A549 (cell line): Measurements from ENCODE around the gene AKAP6. TPM values are rescaled to one million over a fixed set of nuclear protein-coding genes. Genes with fewer than 3 reads are reported as not detected.
A peak's percentile ranks its signal among the peaks of the same experiment; 100 is the strongest.

Experiments
- ATAC-seq, 2 experiments: fragments of 200-7000 bp in 1 of 2; fragments of >200 bp in 1 of 2; cut with Nextera tagmentation in 1 of 2; cut with Tn5 transposase in 1 of 2; 3 replicates each; pipeline versions ENCODE4 v1.8.0 to v1.9.1; 2018 to 2020; ENCODE audit warnings: mild to moderate bottlenecking in 1 of 2, moderate library complexity in 1 of 2
- CTCF ChIA-PET: fragments of 300-600 bp; sonication (Branson Sonifier 250); formaldehyde crosslinking; extraction: SDS; loops from one replicate; lab custom pipeline; 2021; ENCODE audit warnings: antibody characterized with exemption, inconsistent platforms; lab: Yijun Ruan, JAX
- POLR2A ChIA-PET: fragments of 350-600 bp; formaldehyde crosslinking; extraction: SDS; loops from one replicate; lab custom pipeline; 2021; ENCODE audit warnings: antibody characterized with exemption, inconsistent platforms; lab: Yijun Ruan, JAX
- DNase-seq, 2 experiments: peaks; one replicate each; pipeline versions ENCODE4 v3.0.0 to v3.0.0-alpha.2; 2011 to 2016; ENCODE audit warnings: low read depth in 1 of 2, low spot score in 1 of 2
- FAIRE-seq: peaks from 2 replicates; lab custom pipeline; 2011; peaks lifted over from hg19 to GRCh38; lab: Jason Lieb, UNC
- H3K27ac ChIP-seq, 2 experiments: fragments of >200 bp; sonication (Bioruptor Twin); formaldehyde crosslinking; 3 replicates each; pipeline ENCODE4 v1.5.1; 2016 to 2017
- H3K4me1 ChIP-seq: fragments of >200 bp; sonication (Bioruptor Twin); formaldehyde crosslinking; 3 replicates; pipeline ENCODE4 v1.6.1; 2016
- H3K4me2 ChIP-seq: fragments of >200 bp; sonication (Bioruptor Twin); formaldehyde crosslinking; 3 replicates; pipeline ENCODE4 v1.6.1; 2016
- H3K4me3 ChIP-seq: fragments of >200 bp; sonication (Bioruptor Twin); formaldehyde crosslinking; 3 replicates; pipeline ENCODE4 v1.5.1; 2016
- H3K9me3 ChIP-seq: fragments of >200 bp; sonication (Bioruptor Twin); formaldehyde crosslinking; 3 replicates; pipeline ENCODE4 v1.6.1; 2016
- CBX2 ChIP-seq: fragments of 200-600 bp; sonication (generic); IDR thresholded peaks from 2 replicates; pipeline ENCODE4 v1.6.1; 2016; ENCODE audit warnings: low read depth, mild to moderate bottlenecking, borderline replicate concordance
- CEBPB ChIP-seq, 2 experiments: fragments of >200 bp in 1 of 2; sonication (Bioruptor Twin) in 1 of 2; formaldehyde crosslinking in 1 of 2; IDR thresholded peaks; 2 replicates each; pipeline ENCODE4 v1.6.1; 2012 to 2016
- FOSB ChIP-seq: fragments of 250-450 bp; sonication (Bioruptor Pico); IDR thresholded peaks from 2 replicates; pipeline ENCODE4 v1.5.0; 2020; ENCODE audit warnings: mild to moderate bottlenecking, moderate library complexity
- HEYL ChIP-seq: fragments of 250-450 bp; sonication (Bioruptor Pico); IDR thresholded peaks from 2 replicates; pipeline ENCODE4 v1.8.0; 2021; ENCODE audit warnings: mild to moderate bottlenecking, moderate library complexity
- HMGXB4 ChIP-seq: fragments of 250-450 bp; sonication (Bioruptor Pico); IDR thresholded peaks from 2 replicates; pipeline ENCODE4 v1.5.0; 2021; ENCODE audit warnings: mild to moderate bottlenecking, moderate library complexity, borderline replicate concordance
- HOXA7 ChIP-seq: fragments of 250-450 bp; sonication (Bioruptor Pico); IDR thresholded peaks from 2 replicates; pipeline ENCODE4 v1.5.0; 2020; ENCODE audit warnings: mild to moderate bottlenecking, moderate library complexity
- HOXB13 ChIP-seq: fragments of 250-450 bp; sonication (Bioruptor Pico); IDR thresholded peaks from 2 replicates; pipeline ENCODE4 v1.5.0; 2020; ENCODE audit warnings: low read depth, mild to moderate bottlenecking, moderate library complexity
- HOXB5 ChIP-seq: fragments of 250-450 bp; sonication (Bioruptor Pico); IDR thresholded peaks from 2 replicates; pipeline ENCODE4 v1.5.0; 2020; ENCODE audit warnings: mild to moderate bottlenecking, moderate library complexity
- KDM5A ChIP-seq: fragments of 200-600 bp; sonication (generic); IDR thresholded peaks from 2 replicates; pipeline ENCODE4 v1.6.1; 2016; ENCODE audit warnings: antibody characterized with exemption, mild to moderate bottlenecking
- MYC ChIP-seq: IDR thresholded peaks from 2 replicates; pipeline ENCODE4 v1.6.1; 2012; ENCODE audit warnings: mild to moderate bottlenecking, inconsistent platforms, low read length, improper control_type of control experiment, borderline replicate concordance
- NR3C1 ChIP-seq: fragments of >200 bp; sonication (Bioruptor Twin); formaldehyde crosslinking; IDR thresholded peaks from 3 replicates; pipeline ENCODE4 v1.6.1; 2017
- RARB ChIP-seq: fragments of 250-450 bp; sonication (Bioruptor Pico); IDR thresholded peaks from 2 replicates; pipeline ENCODE4 v1.8.0; 2021; ENCODE audit warnings: mild to moderate bottlenecking, moderate library complexity
- RCOR1 ChIP-seq: fragments of 150-350 bp; IDR thresholded peaks from 2 replicates; pipeline ENCODE4 v1.6.1; 2014; ENCODE audit warnings: antibody characterized with exemption, low read length, low read depth
- REST ChIP-seq: fragments of 200-600 bp; sonication (generic); IDR thresholded peaks from 2 replicates; pipeline ENCODE4 v1.6.1; 2016; ENCODE audit warnings: antibody characterized with exemption, mild to moderate bottlenecking, moderate library complexity
- RFX5 ChIP-seq: fragments of 450-650 bp; IDR thresholded peaks from 2 replicates; pipeline ENCODE4 v1.7.1; 2014; ENCODE audit warnings: antibody characterized with exemption, mild to moderate bottlenecking, moderate library complexity
- SREBF2 ChIP-seq: fragments of 450-650 bp; IDR thresholded peaks from 2 replicates; pipeline ENCODE4 v1.6.1; 2014; ENCODE audit warnings: mild to moderate bottlenecking, moderate library complexity
- TP53 ChIP-seq: fragments of 250-450 bp; sonication (Bioruptor Pico); IDR thresholded peaks from 2 replicates; pipeline ENCODE4 v1.5.0; 2021; ENCODE audit warnings: mild to moderate bottlenecking, moderate library complexity
- ZNF302 ChIP-seq: fragments of 250-450 bp; sonication (Bioruptor Pico); IDR thresholded peaks from 2 replicates; pipeline ENCODE4 v1.9.0; 2021; ENCODE audit warnings: inconsistent platforms, mild to moderate bottlenecking, moderate library complexity
- WGBS: methylation state at CpG from one replicate; pipeline ENCODE4 v1.1.6; 2017; ENCODE audit errors: missing lambda C conversion rate; 5-methylcytosine and 5-hydroxymethylcytosine counted together
- polyA plus RNA-seq, 4 experiments: library from polyadenylated mRNA; depleted of rRNA in 3 of 4; stranded (reverse); fragments of >200 nt; fragmentation: RNase III in 1 of 4; extraction: RNeasy Plus Mini Kit Qiagen cat#74134 plus additional on column Dnase treatment in 1 of 4; gene quantifications; 2 replicates in 3 of 4; 3 replicates in 1 of 4; pipeline ENCODE4 v1.2.3, GENCODE V29; 2011 to 2017
- TF ChIP-seq, protein P1 (sequence below): fragments of 450-650 bp; IDR thresholded peaks from 2 replicates; pipeline ENCODE4 v1.6.1; 2014; ENCODE audit warnings: antibody characterized with exemption
- TF ChIP-seq, protein P2 (sequence below): fragments of 250-450 bp; sonication (Bioruptor Pico); IDR thresholded peaks from 2 replicates; pipeline ENCODE4 v1.5.0; 2020; ENCODE audit warnings: low read depth, mild to moderate bottlenecking, moderate library complexity

AKAP6 gene
- polyA plus RNA-seq, 2 of the 4 experiments (the other 2 are of a cell fraction) = 0.27 to 1.9 TPM

- DNase-seq (no peak), ATAC-seq (no peak), FAIRE-seq (no peak)
- Histone ChIP-seq H3K4me3 (no peak overlapping the region), H3K4me1 (no peaks in the 10 kb centered on the region), H3K27ac (no peak overlapping the region), H3K4me2 (no peak overlapping the region), H3K9me3 (no peaks in the 10 kb centered on the region)
- POLR2A ChIA-PET = no interaction called here
- WGBS = 90% methylated on average over 3 of the region's 3 CpGs
- TF ChIP-seq REST (no peak), SREBF2 (no peak), FOSB (no peak), HOXA7 (CRISPR knock-in tag) (no peak)
- CTCF ChIA-PET = interaction anchor here (0.7 to 1.2 kb wide), 2 partner anchors 10 to 174 kb away, joined by 3 to 8 read pairs; no protein-coding TSS in a partner anchor
Measured at GRCh38 chr14:32296366-32296765, 32.7 kb upstream of the AKAP6 start.

DNA sequence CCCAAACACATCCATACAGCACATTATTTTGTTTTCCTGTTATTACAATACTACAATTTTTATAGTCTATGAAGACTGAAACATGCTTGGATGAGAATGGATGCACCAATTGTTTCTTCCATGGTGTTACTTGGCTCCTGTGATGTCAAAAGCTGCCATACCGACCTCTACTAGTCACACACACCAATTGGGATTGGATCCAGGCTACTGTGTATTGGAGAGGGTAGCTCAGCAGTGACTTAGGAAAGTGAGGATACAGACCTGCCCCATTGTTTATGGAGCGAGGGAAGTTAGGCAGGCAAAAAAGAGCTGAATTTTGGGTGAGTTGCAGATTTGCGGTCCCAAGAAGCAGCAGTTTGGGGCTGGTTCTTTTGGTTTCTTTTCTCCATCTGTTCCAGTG is 30.8 kb upstream of the AKAP6 start:
- 72% methylated on average over 3 of the region's 3 CpGs for WGBS
- no peaks in the 10 kb centered on the region for H3K9me3 ChIP-seq
- TF ChIP-seq HMGXB4 (CRISPR knock-in tag) (no peak), KDM5A (no peak)
- peak; percentile 32 for FAIRE-seq
- no peak overlapping the region for H3K4me3 ChIP-seq
- DNase-seq = no peak
- H3K4me2 ChIP-seq = no peak overlapping the region
- no peak for ATAC-seq
- CTCF ChIA-PET = interaction anchor here (0.6 kb wide), 1 partner anchor 709 kb away, joined by 3 read pairs; no protein-coding TSS in a partner anchor
- no peaks in the 10 kb centered on the region for H3K4me1 ChIP-seq
- H3K27ac ChIP-seq = no peak overlapping the region
- POLR2A ChIA-PET = no interaction called here

DNA sequence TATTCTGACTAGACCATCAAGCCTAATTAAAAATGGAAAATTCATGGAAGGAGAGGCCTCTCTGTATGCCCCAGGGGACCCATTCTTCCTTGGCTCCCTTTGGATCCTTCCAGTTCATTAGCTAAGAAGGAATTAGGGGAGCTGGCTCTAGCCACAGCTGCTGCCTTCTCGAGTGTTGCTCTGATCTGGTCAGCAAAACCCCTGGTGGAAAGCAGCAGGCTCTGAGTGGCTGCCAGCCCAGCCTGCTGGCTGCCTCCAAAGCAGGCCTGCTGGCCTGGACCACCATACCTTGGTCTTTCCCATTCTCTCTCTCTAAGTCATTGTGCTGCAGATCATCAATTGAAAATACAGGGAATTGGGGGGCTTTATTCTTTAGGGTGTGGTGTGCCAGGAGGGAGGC is 29.0 kb upstream of the AKAP6 start:
- DNase-seq (no peak), ATAC-seq (no peak)
- H3K9me3 ChIP-seq = no peaks in the 10 kb centered on the region
- CTCF ChIA-PET = interaction anchor here (0.5 kb wide), 1 partner anchor 1765 kb away, joined by 3 read pairs; no protein-coding TSS in a partner anchor
- H3K4me1 ChIP-seq = no peaks in the 10 kb centered on the region
- POLR2A ChIA-PET = no interaction called here
- no peak overlapping the region for H3K4me3 ChIP-seq
- WGBS = 0% methylated on average over 1 of the region's 1 CpG
- H3K4me2 ChIP-seq = no peak overlapping the region
- no peak for TF ChIP-seq HEYL (CRISPR knock-in tag)
- TF ChIP-seq HOXB5 = no peak
- TF ChIP-seq TP53 (CRISPR knock-in tag) = no peak
- no peak for TF ChIP-seq CEBPB (IDR thresholded peaks at IDR 0.05)
- TF ChIP-seq, protein P1, sequence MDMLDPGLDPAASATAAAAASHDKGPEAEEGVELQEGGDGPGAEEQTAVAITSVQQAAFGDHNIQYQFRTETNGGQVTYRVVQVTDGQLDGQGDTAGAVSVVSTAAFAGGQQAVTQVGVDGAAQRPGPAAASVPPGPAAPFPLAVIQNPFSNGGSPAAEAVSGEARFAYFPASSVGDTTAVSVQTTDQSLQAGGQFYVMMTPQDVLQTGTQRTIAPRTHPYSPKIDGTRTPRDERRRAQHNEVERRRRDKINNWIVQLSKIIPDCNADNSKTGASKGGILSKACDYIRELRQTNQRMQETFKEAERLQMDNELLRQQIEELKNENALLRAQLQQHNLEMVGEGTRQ = no peak
- TF ChIP-seq RCOR1 = no peak
- TF ChIP-seq, protein P2, sequence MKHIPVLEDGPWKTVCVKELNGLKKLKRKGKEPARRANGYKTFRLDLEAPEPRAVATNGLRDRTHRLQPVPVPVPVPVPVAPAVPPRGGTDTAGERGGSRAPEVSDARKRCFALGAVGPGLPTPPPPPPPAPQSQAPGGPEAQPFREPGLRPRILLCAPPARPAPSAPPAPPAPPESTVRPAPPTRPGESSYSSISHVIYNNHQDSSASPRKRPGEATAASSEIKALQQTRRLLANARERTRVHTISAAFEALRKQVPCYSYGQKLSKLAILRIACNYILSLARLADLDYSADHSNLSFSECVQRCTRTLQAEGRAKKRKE = no peak
- TF ChIP-seq RARB (CRISPR knock-in tag) = no peak
- no peak for TF ChIP-seq ZNF302 (CRISPR knock-in tag)
- no peak for TF ChIP-seq KDM5A
- TF ChIP-seq HOXB13 (CRISPR knock-in tag) = no peak
- no peak for TF ChIP-seq RFX5
- no peak for TF ChIP-seq CBX2
- no peak for TF ChIP-seq MYC
- TF ChIP-seq NR3C1 = no peak
- TF ChIP-seq, all 56 proteins: peak for 0
- FAIRE-seq = no peak
- no peak overlapping the region for H3K27ac ChIP-seq
